Retinal pigment epithelial cell (primary cell): ENCODE results near the gene PSMD14.

Experiments used
- DNase-seq: peaks from one replicate; pipeline ENCODE4 v3.0.0-alpha.2; 2010; ENCODE audit warnings: low read depth
- H3K4me3 ChIP-seq: 2 replicates; pipeline ENCODE4 v1.5.1; 2011; ENCODE audit warnings: mild to moderate bottlenecking, low read length, control low read depth, moderate library complexity
- CTCF ChIP-seq: conservative IDR thresholded peaks from 2 replicates; pipeline ENCODE4 v1.5.1; 2011; ENCODE audit warnings: low read depth, low read length, control low read depth, inconsistent platforms

Gene PSMD14

DNA sequence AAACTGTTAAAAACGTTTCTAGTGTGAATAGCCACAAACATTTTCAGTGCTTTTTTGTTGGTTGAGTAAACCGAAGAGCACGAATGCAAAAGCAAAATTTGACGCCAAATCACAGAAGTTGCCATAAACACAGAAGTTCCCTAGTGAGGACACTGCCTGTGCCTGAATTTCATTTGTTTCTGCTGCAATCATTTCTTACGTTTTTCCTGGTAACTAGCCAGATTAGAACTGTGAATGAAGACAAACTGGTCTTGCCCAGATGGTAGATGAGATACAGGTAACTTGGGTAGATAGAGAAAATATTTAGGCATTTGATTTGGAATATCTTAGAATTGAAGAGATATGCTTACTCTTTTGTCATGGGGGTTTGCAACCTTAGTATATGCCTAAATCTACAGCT lies 98.1 kb downstream of the PSMD14 start:
- no peak for DNase-seq
- H3K4me3 ChIP-seq: no peak overlapping the region
- no peak for TF ChIP-seq CTCF

DNA sequence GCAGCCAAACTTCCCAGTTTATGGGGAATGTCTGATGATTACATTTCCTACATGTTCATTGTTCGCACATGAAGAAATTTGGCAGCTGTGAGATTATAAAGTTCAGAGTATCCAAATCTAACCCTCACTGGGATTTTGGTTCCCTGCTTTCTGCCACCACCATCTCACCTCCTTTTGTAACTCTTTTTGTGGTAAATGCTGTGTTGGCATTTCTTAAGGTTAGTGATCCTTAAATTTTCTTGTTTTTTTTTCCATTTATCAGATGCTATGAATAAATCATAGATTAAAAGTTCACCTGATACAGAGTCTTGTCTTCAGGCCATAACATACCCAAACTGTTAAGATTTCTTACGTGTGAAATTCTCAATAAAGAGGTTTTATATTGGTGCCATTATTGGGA lies 99.4 kb downstream of the PSMD14 start:
- DNase-seq: no peak
- TF ChIP-seq CTCF: no peak
- H3K4me3 ChIP-seq: no peak overlapping the region

- DNase-seq: no peak
- TF ChIP-seq CTCF: no peak
- H3K4me3 ChIP-seq: no peak overlapping the region
Observed at GRCh38 chr2:161409308-161409907, 101.2 kb downstream of the PSMD14 start.

- DNase-seq: no peak
- no peak overlapping the region for H3K4me3 ChIP-seq
- no peak for TF ChIP-seq CTCF
Observed at GRCh38 chr2:161412346-161412745, 104.1 kb downstream of the PSMD14 start.

GRCh38 chr2:161414042-161415033 lies 106.1 kb downstream of the PSMD14 start:
- peak overlapping the region; percentile 38 for H3K4me3 ChIP-seq
- DNase-seq: no peak
- TF ChIP-seq CTCF: peak; percentile 13

GRCh38 chr2:161415034-161415986 lies 107.1 kb downstream of the PSMD14 start:
- no peak for DNase-seq
- no peak for TF ChIP-seq CTCF
- peak overlapping the region; percentile 38 for H3K4me3 ChIP-seq
